Urinary bladder (tissue), 4 donors: ENCODE data around the gene ENO3. TPM values are rescaled to one million over a fixed set of nuclear protein-coding genes. Genes with fewer than 3 reads are reported as not detected.

ENCODE experiments used
- DNase-seq: peaks from one replicate; pipeline ENCODE4 v3.0.0-alpha.2; 2015; ENCODE audit errors: extremely low spot score
- H3K27ac ChIP-seq: one replicate; pipeline ENCODE4 v1.5.1; 2013; ENCODE audit warnings: low read depth, mild to moderate bottlenecking, moderate library complexity
- H3K36me3 ChIP-seq: one replicate; pipeline ENCODE4 v1.6.1; 2013; ENCODE audit warnings: mild to moderate bottlenecking, moderate library complexity; ENCODE audit not compliant: insufficient read depth
- H3K4me1 ChIP-seq: one replicate; pipeline ENCODE4 v1.6.1; 2013; ENCODE audit warnings: mild to moderate bottlenecking, moderate library complexity; ENCODE audit not compliant: insufficient read depth
- H3K4me3 ChIP-seq: one replicate; pipeline ENCODE4 v1.5.1; 2013; ENCODE audit warnings: low read depth, low read length
- WGBS: extraction: QIAGEN DNeasy Blood & Tissue Kit; methylation state at CpG from one replicate; pipeline ENCODE4 v1.1.7; 2013; 5-methylcytosine and 5-hydroxymethylcytosine counted together
- polyA plus RNA-seq: library from polyadenylated mRNA; stranded (reverse); fragments of 200-250 nt; gene quantifications from one replicate; pipeline ENCODE4 v1.2.3, GENCODE V29; 2013
- small RNA-seq: library from RNA; depleted of rRNA; stranded (forward); fragments of <200 nt; gene quantifications from one replicate; pipeline ENCODE3, GENCODE V24; 2014
- total RNA-seq: library from RNA; depleted of rRNA; stranded (reverse); fragments of >200 nt; gene quantifications from one replicate; pipeline ENCODE4 v1.2.3, GENCODE V29; 2014
- donor health status: healthy with polysubstance abuse.
- donor health status: healthy.

Gene ENO3
- total and polyA plus RNA-seq, 2 donors: 6.3 to 31.5 TPM

DNA sequence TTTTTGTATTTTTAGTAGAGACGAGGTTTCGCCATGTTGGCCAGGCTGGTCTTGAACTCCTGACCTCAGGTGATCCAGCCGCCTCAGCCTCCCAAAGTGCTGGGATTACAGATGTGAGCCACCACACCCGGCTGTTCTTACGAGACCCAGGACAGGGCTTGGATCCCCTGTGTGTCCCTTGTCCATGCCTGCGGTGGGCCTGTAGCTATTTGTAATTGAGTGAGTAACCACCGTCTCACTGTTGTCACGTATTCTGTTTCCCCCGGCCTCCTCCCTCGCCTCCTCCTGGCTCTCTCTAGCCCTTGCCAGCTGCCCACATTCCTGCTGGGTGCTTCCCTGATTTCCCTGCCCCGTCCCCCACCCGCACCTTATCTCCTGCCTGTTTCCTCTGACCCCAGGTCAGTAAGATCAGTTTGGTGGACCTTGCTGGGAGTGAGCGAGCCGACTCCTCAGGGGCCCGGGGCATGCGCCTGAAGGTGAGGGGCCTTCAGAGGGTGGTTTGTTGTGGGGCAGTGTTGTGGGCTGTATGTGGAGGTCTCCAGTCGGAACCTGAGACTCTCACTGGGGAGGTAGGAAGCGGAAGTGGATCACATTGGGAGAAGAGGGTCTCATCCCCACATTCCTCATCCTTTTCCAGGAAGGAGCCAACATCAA, 52.4 kb downstream of the ENO3 start:
- Histone ChIP-seq H3K36me3 (peaks cover 2% of the 10 kb centered on the region), H3K4me3 (no peak overlapping the region), H3K27ac (no peak overlapping the region), H3K4me1 (peaks cover 5% of the 10 kb centered on the region)
- no peak for DNase-seq
- 96% methylated on average over 18 of the region's 18 CpGs for WGBS

Small RNA genes within 50 kb of the gene (small RNA-seq; reads per million reads assigned to genes)
- gene MIR6864 (not detected), gene MIR6865 (not detected)

Other genes with a start within 250 kb of the ENO3 start
- gene PELP1, start 247.0 kb upstream of the ENO3 start, total RNA-seq: 36.4 TPM
- 29.5 TPM for gene PELP1, start 247.0 kb upstream of the ENO3 start, polyA plus RNA-seq
- 8.5 TPM for gene ARRB2, start 240.5 kb upstream of the ENO3 start, total RNA-seq
- gene ARRB2, start 240.5 kb upstream of the ENO3 start, polyA plus RNA-seq: 26.3 TPM
- gene MED11, start 219.7 kb upstream of the ENO3 start, total RNA-seq: 13.1 TPM
- 31.7 TPM for gene MED11, start 219.7 kb upstream of the ENO3 start, polyA plus RNA-seq
- 0.42 TPM for gene ZMYND15, start 211.3 kb upstream of the ENO3 start, total RNA-seq
- gene ZMYND15, start 211.3 kb upstream of the ENO3 start, polyA plus RNA-seq: 0.60 TPM
- 3.2 TPM for gene CXCL16, start 211.2 kb upstream of the ENO3 start, total RNA-seq
- gene CXCL16, start 211.2 kb upstream of the ENO3 start, polyA plus RNA-seq: 14.3 TPM
- gene TM4SF5, start 179.2 kb upstream of the ENO3 start, total RNA-seq: not detected
- gene TM4SF5, start 179.2 kb upstream of the ENO3 start, polyA plus RNA-seq: 0.18 TPM
- 0.95 TPM for gene VMO1, start 164.8 kb upstream of the ENO3 start, total RNA-seq
- 2.4 TPM for gene VMO1, start 164.8 kb upstream of the ENO3 start, polyA plus RNA-seq
- not detected for gene GLTPD2, start 162.2 kb upstream of the ENO3 start, total RNA-seq
- gene GLTPD2, start 162.2 kb upstream of the ENO3 start, polyA plus RNA-seq: 0.10 TPM
- 60.5 TPM for gene PSMB6, start 155.0 kb upstream of the ENO3 start, total RNA-seq
- gene PSMB6, start 155.0 kb upstream of the ENO3 start, polyA plus RNA-seq: 214 TPM
- gene PLD2, start 144.0 kb upstream of the ENO3 start, total RNA-seq: 23.6 TPM
- gene PLD2, start 144.0 kb upstream of the ENO3 start, polyA plus RNA-seq: 21.7 TPM
- gene MINK1, start 117.8 kb upstream of the ENO3 start, total RNA-seq: 29.9 TPM
- 45.2 TPM for gene MINK1, start 117.8 kb upstream of the ENO3 start, polyA plus RNA-seq
- 7.7 TPM for gene C17orf107, start 51.6 kb upstream of the ENO3 start, total RNA-seq
- gene C17orf107, start 51.6 kb upstream of the ENO3 start, polyA plus RNA-seq: 1.7 TPM
- 0.79 TPM for gene CHRNE, start 48.0 kb upstream of the ENO3 start, total RNA-seq
- 0.79 TPM for gene CHRNE, start 48.0 kb upstream of the ENO3 start, polyA plus RNA-seq
- gene GP1BA, start 18.8 kb upstream of the ENO3 start, total RNA-seq: not detected
- gene GP1BA, start 18.8 kb upstream of the ENO3 start, polyA plus RNA-seq: 0.04 TPM
- 27.7 TPM for gene SLC25A11, start 11.1 kb upstream of the ENO3 start, total RNA-seq
- gene SLC25A11, start 11.1 kb upstream of the ENO3 start, polyA plus RNA-seq: 73.5 TPM
- 15.3 TPM for gene RNF167, start 10.9 kb upstream of the ENO3 start, total RNA-seq
- gene RNF167, start 10.9 kb upstream of the ENO3 start, polyA plus RNA-seq: 119 TPM
- 205 TPM for gene PFN1, start 2.6 kb upstream of the ENO3 start, total RNA-seq
- 1,651 TPM for gene PFN1, start 2.6 kb upstream of the ENO3 start, polyA plus RNA-seq
- 35.2 TPM for gene SPAG7, start 16.7 kb downstream of the ENO3 start, total RNA-seq
- 83.2 TPM for gene SPAG7, start 16.7 kb downstream of the ENO3 start, polyA plus RNA-seq
- gene CAMTA2, start 36.6 kb downstream of the ENO3 start, total RNA-seq: 5.7 TPM
- gene CAMTA2, start 36.6 kb downstream of the ENO3 start, polyA plus RNA-seq: 46.1 TPM
- 0.42 TPM for gene INCA1, start 46.4 kb downstream of the ENO3 start, total RNA-seq
- 1.3 TPM for gene INCA1, start 46.4 kb downstream of the ENO3 start, polyA plus RNA-seq
- 26.9 TPM for gene KIF1C, start 46.8 kb downstream of the ENO3 start, total RNA-seq
- gene KIF1C, start 46.8 kb downstream of the ENO3 start, polyA plus RNA-seq: 89.4 TPM
- 0.58 TPM for gene SLC52A1, start 84.3 kb downstream of the ENO3 start, total RNA-seq
- gene SLC52A1, start 84.3 kb downstream of the ENO3 start, polyA plus RNA-seq: 0.35 TPM
- 9.2 TPM for gene ZFP3, start 127.3 kb downstream of the ENO3 start, total RNA-seq
- gene ZFP3, start 127.3 kb downstream of the ENO3 start, polyA plus RNA-seq: 3.9 TPM
- gene ZNF232, start 160.8 kb downstream of the ENO3 start, total RNA-seq: 9.1 TPM
- gene ZNF232, start 160.8 kb downstream of the ENO3 start, polyA plus RNA-seq: 9.0 TPM
- gene USP6, start 164.9 kb downstream of the ENO3 start, total RNA-seq: 0.85 TPM
- 0.03 TPM for gene USP6, start 164.9 kb downstream of the ENO3 start, polyA plus RNA-seq
- gene ZNF594, start 240.7 kb downstream of the ENO3 start, total RNA-seq: 26.3 TPM
- 5.8 TPM for gene ZNF594, start 240.7 kb downstream of the ENO3 start, polyA plus RNA-seq